Karpas-422 (cell line): Measurements from ENCODE around the gene PLCB1. TPM values are rescaled to one million over a fixed set of nuclear protein-coding genes. Genes with fewer than 3 reads are reported as not detected.

Source experiments
- DNase-seq: peaks from one replicate; pipeline ENCODE4 v3.0.0-alpha.2; 2015
- H2AFZ ChIP-seq: fragments of 200-600 bp; sonication (generic); 2 replicates; pipeline ENCODE4 v1.6.1; 2014; ENCODE audit warnings: antibody characterized with exemption, low read length, mixed read lengths
- H3K27ac ChIP-seq: fragments of 200-600 bp; sonication (generic); 2 replicates; pipeline ENCODE4 v1.5.1; 2014; ENCODE audit warnings: mild to moderate bottlenecking, low read length, moderate library complexity
- H3K27me3 ChIP-seq: fragments of 200-600 bp; sonication (generic); 2 replicates; pipeline ENCODE4 v1.6.1; 2014; ENCODE audit warnings: low read length, mixed read lengths
- H3K36me3 ChIP-seq: fragments of 200-600 bp; sonication (generic); 2 replicates; pipeline ENCODE4 v1.6.1; 2014; ENCODE audit warnings: low read length, mixed read lengths; ENCODE audit not compliant: insufficient read depth
- H3K4me1 ChIP-seq: fragments of 200-600 bp; sonication (generic); 2 replicates; pipeline ENCODE4 v1.6.1; 2014; ENCODE audit warnings: mild to moderate bottlenecking, low read length, mixed read lengths
- H3K4me2 ChIP-seq: fragments of 200-600 bp; sonication (generic); 2 replicates; pipeline ENCODE4 v1.6.1; 2014; ENCODE audit warnings: low read length, low read depth, mild to moderate bottlenecking; ENCODE audit not compliant: poor library complexity, severe bottlenecking
- H3K4me3 ChIP-seq: fragments of 200-600 bp; sonication (generic); 2 replicates; pipeline ENCODE4 v1.5.1; 2014; ENCODE audit warnings: mild to moderate bottlenecking, antibody characterized with exemption, low read length, mixed read lengths
- H3K79me2 ChIP-seq: fragments of 200-600 bp; sonication (generic); 2 replicates; pipeline ENCODE4 v1.6.1; 2014; ENCODE audit warnings: mild to moderate bottlenecking, low read length, mixed read lengths
- H3K9ac ChIP-seq: fragments of 200-600 bp; sonication (generic); 2 replicates; pipeline ENCODE4 v1.6.0; 2014; ENCODE audit warnings: low read length
- H3K9me2 ChIP-seq: fragments of 200-600 bp; sonication (generic), shearing (Covaris generic); replicated peaks from 2 replicates; pipeline ENCODE4 v1.6.0; 2014; ENCODE audit warnings: mild to moderate bottlenecking, low read length, moderate library complexity; ENCODE audit not compliant: insufficient read depth
- H3K9me3 ChIP-seq: fragments of 300-700, 200-600 bp; sonication (generic); 2 replicates; pipeline ENCODE4 v1.6.1; 2014; ENCODE audit warnings: low read length, mixed read lengths
- H4K20me1 ChIP-seq: fragments of 200-600 bp; sonication (generic); 2 replicates; pipeline ENCODE4 v1.6.1; 2014; ENCODE audit warnings: mild to moderate bottlenecking, antibody characterized with exemption, low read length, low read depth; ENCODE audit not compliant: insufficient read depth
- total RNA-seq: library from RNA; depleted of rRNA; stranded (reverse); fragments of >200 nt; shearing (Covaris generic); gene quantifications from 2 replicates; pipeline ENCODE4 v1.2.3, GENCODE V29; 2014; ENCODE audit warnings: low replicate concordance

PLCB1 gene
- total RNA-seq, 1 experiment from 2014 or later, result 0.82 TPM

- Histone ChIP-seq H3K27me3 (no peaks in the 10 kb centered on the region), H3K4me3 (no peak overlapping the region), H3K36me3 (no peaks in the 10 kb centered on the region), H3K27ac (no peak overlapping the region), H3K9me2 (no peaks in the 10 kb centered on the region), H3K4me2 (no peak overlapping the region), H3K9me3 (no peaks in the 10 kb centered on the region), H3K9ac (no peak overlapping the region), H3K4me1 (peaks cover 3% of the 10 kb centered on the region; the same call in 1 of the 2 replicates), H3K79me2 (no peaks in the 10 kb centered on the region), H2AFZ (no peak overlapping the region), H4K20me1 (no peaks in the 10 kb centered on the region)
- no peak for DNase-seq
These were observed 118.6 kb downstream of the PLCB1 start for GRCh38 chr20:8250539-8251200.

- H3K9me2 ChIP-seq, result no peaks in the 10 kb centered on the region
- no peaks in the 10 kb centered on the region for H3K9me3 ChIP-seq
- H2AFZ ChIP-seq, result no peak overlapping the region
- DNase-seq, result no peak
- H3K79me2 ChIP-seq, result no peaks in the 10 kb centered on the region
- no peak overlapping the region for H3K4me2 ChIP-seq
- H3K27ac ChIP-seq, result no peak overlapping the region
- H3K4me3 ChIP-seq, result no peak overlapping the region
- H4K20me1 ChIP-seq, result no peaks in the 10 kb centered on the region
- no peak overlapping the region for H3K9ac ChIP-seq
- H3K27me3 ChIP-seq, result no peaks in the 10 kb centered on the region
- H3K4me1 ChIP-seq, result peaks cover 3% of the 10 kb centered on the region; the same call in 1 of the 2 replicates
- H3K36me3 ChIP-seq, result no peaks in the 10 kb centered on the region
These were observed 119.1 kb downstream of the PLCB1 start for GRCh38 chr20:8251201-8251575.

GRCh38 chr20:8254911-8255582, 123.0 kb downstream of the PLCB1 start:
- Histone ChIP-seq H3K4me1 (peaks cover 3% of the 10 kb centered on the region; the same call in 1 of the 2 replicates), H3K27ac (no peak overlapping the region), H3K36me3 (no peaks in the 10 kb centered on the region), H3K4me2 (no peak overlapping the region), H3K27me3 (no peaks in the 10 kb centered on the region), H3K9me3 (no peaks in the 10 kb centered on the region), H2AFZ (no peak overlapping the region), H4K20me1 (no peaks in the 10 kb centered on the region), H3K9ac (no peak overlapping the region), H3K9me2 (no peaks in the 10 kb centered on the region), H3K4me3 (no peak overlapping the region), H3K79me2 (no peaks in the 10 kb centered on the region)
- DNase-seq, result no peak

- DNase-seq, result no peak
- Histone ChIP-seq H3K4me3 (no peak overlapping the region), H3K4me1 (peaks cover 3% of the 10 kb centered on the region; the same call in 1 of the 2 replicates), H3K9me2 (no peaks in the 10 kb centered on the region), H3K79me2 (no peaks in the 10 kb centered on the region), H3K9me3 (no peaks in the 10 kb centered on the region), H3K27me3 (no peaks in the 10 kb centered on the region), H3K9ac (no peak overlapping the region), H3K36me3 (no peaks in the 10 kb centered on the region), H4K20me1 (no peaks in the 10 kb centered on the region), H2AFZ (no peak overlapping the region), H3K4me2 (no peak overlapping the region), H3K27ac (no peak overlapping the region)
These were observed 124.0 kb downstream of the PLCB1 start for GRCh38 chr20:8255945-8256632.

GRCh38 chr20:8260837-8261251, 128.8 kb downstream of the PLCB1 start:
- H2AFZ ChIP-seq, result no peak overlapping the region
- H3K36me3 ChIP-seq, result no peaks in the 10 kb centered on the region
- DNase-seq, result no peak
- no peaks in the 10 kb centered on the region for H3K4me1 ChIP-seq
- no peak overlapping the region for H3K4me3 ChIP-seq
- H3K9me3 ChIP-seq, result no peaks in the 10 kb centered on the region
- no peak overlapping the region for H3K27ac ChIP-seq
- H3K4me2 ChIP-seq, result no peak overlapping the region
- no peaks in the 10 kb centered on the region for H3K9me2 ChIP-seq
- no peaks in the 10 kb centered on the region for H3K27me3 ChIP-seq
- no peaks in the 10 kb centered on the region for H3K79me2 ChIP-seq
- no peaks in the 10 kb centered on the region for H4K20me1 ChIP-seq
- H3K9ac ChIP-seq, result no peak overlapping the region

GRCh38 chr20:8262721-8263120, 130.7 kb downstream of the PLCB1 start:
- Histone ChIP-seq H3K36me3 (no peaks in the 10 kb centered on the region), H3K9ac (no peak overlapping the region), H3K79me2 (no peaks in the 10 kb centered on the region), H3K9me3 (no peaks in the 10 kb centered on the region), H3K27me3 (no peaks in the 10 kb centered on the region), H3K9me2 (no peaks in the 10 kb centered on the region), H3K4me3 (no peak overlapping the region), H2AFZ (no peak overlapping the region), H4K20me1 (no peaks in the 10 kb centered on the region), H3K4me1 (no peaks in the 10 kb centered on the region), H3K27ac (no peak overlapping the region), H3K4me2 (no peak overlapping the region)
- no peak for DNase-seq

- Histone ChIP-seq H4K20me1 (no peaks in the 10 kb centered on the region), H3K9me3 (no peaks in the 10 kb centered on the region), H3K4me3 (no peak overlapping the region), H3K27me3 (no peaks in the 10 kb centered on the region), H2AFZ (no peak overlapping the region), H3K9me2 (no peaks in the 10 kb centered on the region), H3K36me3 (no peaks in the 10 kb centered on the region), H3K79me2 (no peaks in the 10 kb centered on the region), H3K27ac (no peak overlapping the region), H3K4me2 (no peak overlapping the region), H3K4me1 (no peaks in the 10 kb centered on the region), H3K9ac (no peak overlapping the region)
- DNase-seq, result no peak
These were observed 133.5 kb downstream of the PLCB1 start for GRCh38 chr20:8265588-8265987.

GRCh38 chr20:8267009-8267408, 134.9 kb downstream of the PLCB1 start:
- H4K20me1 ChIP-seq, result no peaks in the 10 kb centered on the region
- H3K9ac ChIP-seq, result no peak overlapping the region
- no peaks in the 10 kb centered on the region for H3K9me2 ChIP-seq
- no peak overlapping the region for H2AFZ ChIP-seq
- H3K9me3 ChIP-seq, result no peaks in the 10 kb centered on the region
- H3K4me3 ChIP-seq, result no peak overlapping the region
- H3K4me1 ChIP-seq, result no peaks in the 10 kb centered on the region
- H3K79me2 ChIP-seq, result no peaks in the 10 kb centered on the region
- H3K36me3 ChIP-seq, result no peaks in the 10 kb centered on the region
- no peaks in the 10 kb centered on the region for H3K27me3 ChIP-seq
- no peak for DNase-seq
- no peak overlapping the region for H3K27ac ChIP-seq
- no peak overlapping the region for H3K4me2 ChIP-seq
